ENCODE results near the gene FAM241A.
"Not testable (repeated sequence)": the region's sequence is repeated elsewhere in the genome, so short reads cannot be mapped to it uniquely, and the experiment has no call there.

The FAM241A gene

GRCh38 chr4:112156553-112156952, 11.3 kb downstream of the FAM241A start:
- H3K4me3 ChIP-seq (ENCODE audit: low read depth, low read length) = no peak overlapping the region
- H3K36me3 ChIP-seq = 0 out of 2 replicates have a peak, but pooled peaks cover 4% of the 10 kb centered on the region
- TF ChIP-seq, protein P1, sequence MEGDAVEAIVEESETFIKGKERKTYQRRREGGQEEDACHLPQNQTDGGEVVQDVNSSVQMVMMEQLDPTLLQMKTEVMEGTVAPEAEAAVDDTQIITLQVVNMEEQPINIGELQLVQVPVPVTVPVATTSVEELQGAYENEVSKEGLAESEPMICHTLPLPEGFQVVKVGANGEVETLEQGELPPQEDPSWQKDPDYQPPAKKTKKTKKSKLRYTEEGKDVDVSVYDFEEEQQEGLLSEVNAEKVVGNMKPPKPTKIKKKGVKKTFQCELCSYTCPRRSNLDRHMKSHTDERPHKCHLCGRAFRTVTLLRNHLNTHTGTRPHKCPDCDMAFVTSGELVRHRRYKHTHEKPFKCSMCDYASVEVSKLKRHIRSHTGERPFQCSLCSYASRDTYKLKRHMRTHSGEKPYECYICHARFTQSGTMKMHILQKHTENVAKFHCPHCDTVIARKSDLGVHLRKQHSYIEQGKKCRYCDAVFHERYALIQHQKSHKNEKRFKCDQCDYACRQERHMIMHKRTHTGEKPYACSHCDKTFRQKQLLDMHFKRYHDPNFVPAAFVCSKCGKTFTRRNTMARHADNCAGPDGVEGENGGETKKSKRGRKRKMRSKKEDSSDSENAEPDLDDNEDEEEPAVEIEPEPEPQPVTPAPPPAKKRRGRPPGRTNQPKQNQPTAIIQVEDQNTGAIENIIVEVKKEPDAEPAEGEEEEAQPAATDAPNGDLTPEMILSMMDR (IDR thresholded peaks at IDR 0.05; ENCODE audit: low read depth, low read length) = no peak
- H3K27me3 ChIP-seq (ENCODE audit: insufficient read depth, low read depth, severe bottlenecking) = no peaks in the 10 kb centered on the region
- H3K27ac ChIP-seq = no peak overlapping the region
- H3K9me3 ChIP-seq (ENCODE audit: severe bottlenecking) = peaks cover 5% of the 10 kb centered on the region
- DNase-seq = no peak

DNA sequence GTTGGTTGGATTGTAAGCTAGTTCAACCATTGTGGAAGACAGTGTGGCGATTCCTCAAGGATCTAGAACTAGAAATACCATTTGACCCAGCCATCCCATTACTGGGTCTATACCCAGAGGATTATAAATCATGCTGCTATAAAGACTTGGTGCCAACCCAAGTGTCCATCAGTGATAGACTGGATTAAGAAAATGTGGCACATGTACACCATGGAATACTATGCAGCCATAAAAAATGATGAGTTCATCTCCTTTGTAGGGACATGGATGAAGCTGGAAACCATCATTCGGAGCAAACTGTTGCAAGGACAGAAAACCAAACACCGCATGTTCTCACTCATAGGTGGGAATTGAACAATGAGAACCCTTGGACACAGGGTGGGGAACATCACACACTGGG, 18.5 kb downstream of the FAM241A start:
- not testable (repeated sequence) for H3K27ac ChIP-seq; H3K36me3 ChIP-seq; H3K4me3 ChIP-seq (ENCODE audit: low read depth, low read length); DNase-seq; H3K27me3 ChIP-seq (ENCODE audit: insufficient read depth, low read depth, severe bottlenecking)
- H3K9me3 ChIP-seq (ENCODE audit: severe bottlenecking) = peaks cover 19% of the 10 kb centered on the region

DNA sequence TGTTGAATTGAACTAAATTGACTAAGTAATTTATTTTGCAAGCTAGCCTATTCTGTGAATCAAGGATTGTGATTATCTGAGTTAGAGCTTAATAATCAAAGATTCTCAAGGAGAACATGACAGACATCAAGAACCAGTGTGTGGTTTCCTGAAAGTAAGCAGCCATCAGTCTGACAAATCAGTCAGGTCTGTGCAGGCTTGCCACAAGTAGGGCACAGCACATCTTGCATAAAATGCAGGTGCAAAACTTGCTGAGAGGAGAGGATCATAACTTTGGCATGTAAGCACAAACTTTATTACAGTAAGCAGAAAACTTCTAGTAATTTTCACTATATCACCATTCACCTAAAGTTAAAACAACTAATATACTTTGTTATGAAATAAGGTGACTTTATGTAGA, 22.5 kb downstream of the FAM241A start:
- no peaks in the 10 kb centered on the region for H3K27me3 ChIP-seq (ENCODE audit: insufficient read depth, low read depth, severe bottlenecking)
- H3K27ac ChIP-seq = no peak overlapping the region
- TF ChIP-seq, protein P1 (IDR thresholded peaks at IDR 0.05; ENCODE audit: low read depth, low read length) = no peak
- H3K9me3 ChIP-seq (ENCODE audit: severe bottlenecking) = peaks cover 9% of the 10 kb centered on the region
- no peak overlapping the region for H3K4me3 ChIP-seq (ENCODE audit: low read depth, low read length)
- no peaks in the 10 kb centered on the region for H3K36me3 ChIP-seq
- DNase-seq = no peak

DNA sequence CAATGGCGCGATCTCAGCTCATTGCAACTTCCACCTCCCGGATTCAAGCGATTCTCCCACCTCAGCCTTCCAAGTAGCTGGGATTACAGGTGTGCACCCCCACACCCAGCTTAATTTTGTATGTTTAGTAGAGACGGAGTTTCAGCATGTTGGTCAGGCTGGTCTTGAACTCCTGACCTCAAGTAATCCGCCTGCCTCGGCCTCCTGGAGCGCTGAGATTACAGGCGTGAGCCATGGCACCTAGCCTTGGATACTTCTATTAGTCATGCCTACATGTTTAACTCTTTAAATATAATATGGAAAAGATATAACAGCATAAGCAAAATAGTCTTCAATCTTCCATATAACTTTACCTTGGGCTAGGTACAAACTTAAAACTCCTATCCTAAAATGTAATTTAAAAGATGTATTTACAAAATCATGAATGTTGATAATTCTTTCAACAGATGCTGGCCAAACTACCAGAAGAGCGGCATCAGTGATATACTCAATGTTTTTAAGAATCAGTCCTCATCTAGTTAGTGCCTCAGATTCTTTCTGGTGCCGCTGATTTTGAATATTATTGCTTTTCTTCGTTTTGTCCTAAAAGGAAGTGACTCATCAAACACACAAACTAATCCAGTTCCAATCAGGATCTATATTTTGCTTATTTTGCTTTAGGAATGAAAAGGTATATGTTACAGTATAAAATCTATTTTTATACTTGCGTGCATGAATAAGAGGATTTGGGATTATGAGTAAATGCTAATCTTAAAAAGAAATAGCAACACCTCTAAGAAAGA, 23.7 kb downstream of the FAM241A start:
- H3K4me3 ChIP-seq (ENCODE audit: low read depth, low read length) = no peak overlapping the region
- no peak for DNase-seq
- H3K9me3 ChIP-seq (ENCODE audit: severe bottlenecking) = peaks cover 5% of the 10 kb centered on the region
- TF ChIP-seq, protein P1 (IDR thresholded peaks at IDR 0.05; ENCODE audit: low read depth, low read length) = no peak
- no peaks in the 10 kb centered on the region for H3K27me3 ChIP-seq (ENCODE audit: insufficient read depth, low read depth, severe bottlenecking)
- peaks cover 3% of the 10 kb centered on the region for H3K36me3 ChIP-seq
- H3K27ac ChIP-seq = no peak overlapping the region

GRCh38 chr4:112170451-112170993, 25.3 kb downstream of the FAM241A start:
- H3K27ac ChIP-seq = no peak overlapping the region
- H3K9me3 ChIP-seq (ENCODE audit: severe bottlenecking) = peaks cover 3% of the 10 kb centered on the region
- no peak overlapping the region for H3K4me3 ChIP-seq (ENCODE audit: low read depth, low read length)
- TF ChIP-seq, protein P1 (IDR thresholded peaks at IDR 0.05; ENCODE audit: low read depth, low read length) = no peak
- DNase-seq = no peak
- peaks cover 6% of the 10 kb centered on the region for H3K36me3 ChIP-seq
- H3K27me3 ChIP-seq (ENCODE audit: insufficient read depth, low read depth, severe bottlenecking) = no peaks in the 10 kb centered on the region

DNA sequence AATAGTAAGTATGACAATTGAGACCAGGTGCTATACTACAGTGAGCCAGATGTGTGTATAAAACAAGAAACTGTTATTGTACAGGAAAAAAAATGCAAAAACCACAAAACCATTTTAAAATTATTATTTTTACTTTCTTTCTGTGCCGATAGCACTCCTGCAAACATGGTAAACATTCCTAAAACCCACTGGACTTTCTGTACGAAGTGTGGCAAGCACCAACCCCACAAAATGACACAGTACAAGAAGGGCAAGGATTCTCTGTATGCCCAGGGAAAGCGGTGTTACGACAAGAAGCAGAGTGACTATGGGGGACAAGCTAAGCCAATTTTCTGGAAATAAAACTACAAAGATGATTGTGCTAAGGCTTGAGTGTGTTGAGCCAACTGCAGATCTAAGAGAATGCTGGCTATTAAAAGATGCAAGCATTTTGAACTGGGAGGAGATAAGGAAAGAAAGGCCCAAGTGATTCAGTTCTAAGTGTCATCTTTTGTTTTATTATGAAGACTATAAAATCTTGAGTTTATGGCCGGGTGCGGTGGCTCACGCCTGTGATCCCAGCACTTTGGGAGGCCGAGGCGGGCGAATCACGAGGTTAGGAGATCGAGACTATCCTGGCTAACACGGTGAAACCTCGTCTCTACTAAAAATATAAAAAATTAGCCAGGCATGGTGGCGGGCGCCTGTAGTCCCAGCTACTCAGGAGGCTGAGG, 26.0 kb downstream of the FAM241A start:
- H3K36me3 ChIP-seq; H3K4me3 ChIP-seq (ENCODE audit: low read depth, low read length); H3K9me3 ChIP-seq (ENCODE audit: severe bottlenecking); H3K27me3 ChIP-seq (ENCODE audit: insufficient read depth, low read depth, severe bottlenecking); DNase-seq; H3K27ac ChIP-seq: not testable (repeated sequence)

Measured in WERI-Rb-1 (cell line).